ENCODE data around the gene TLE1.

Gene TLE1

GRCh38 chr9:81669866-81670265 lies 19.5 kb downstream of the TLE1 start:
- no peaks in the 10 kb centered on the region for H3K27me3 ChIP-seq (ENCODE audit: insufficient read depth, poor library complexity, severe bottlenecking)
- H3K4me3 ChIP-seq (replicated peaks; ENCODE audit: insufficient read depth, low read length): no peak overlapping the region
- no peak for TF ChIP-seq SPI1 (IDR thresholded peaks at IDR 0.05; ENCODE audit: borderline replicate concordance, low read depth)
- DNase-seq (ENCODE audit: low read depth in 1 of 2, low spot score in 1 of 2): no peak
- no peak overlapping the region for H3K27ac ChIP-seq (replicated peaks)

GRCh38 chr9:81669041-81669651 lies 20.2 kb downstream of the TLE1 start:
- H3K27ac ChIP-seq (replicated peaks): no peak overlapping the region

GRCh38 chr9:81666123-81666522 lies 23.2 kb downstream of the TLE1 start:
- Histone ChIP-seq H3K27ac (replicated peaks) (no peak overlapping the region), H3K4me3 (replicated peaks; ENCODE audit: insufficient read depth, low read length) (no peak overlapping the region), H3K27me3 (ENCODE audit: insufficient read depth, poor library complexity, severe bottlenecking) (no peaks in the 10 kb centered on the region)
- DNase-seq (ENCODE audit: low read depth in 1 of 2, low spot score in 1 of 2): no peak
- TF ChIP-seq SPI1 (IDR thresholded peaks at IDR 0.05; ENCODE audit: borderline replicate concordance, low read depth) (no peak), REST (IDR thresholded peaks at IDR 0.05; ENCODE audit: insufficient replicate concordance, low read depth) (no peak), CTCF (IDR thresholded peaks at IDR 0.05; ENCODE audit: insufficient read depth, low read length) (no peak), POLR2AphosphoS5 (IDR thresholded peaks at IDR 0.05; ENCODE audit: low read depth) (no peak), GABPA (IDR thresholded peaks at IDR 0.05; ENCODE audit: low read depth) (no peak)

More at GRCh38 chr9:81669041-81669651, 20.2 kb downstream of the TLE1 start:
- DNase-seq (ENCODE audit: low read depth in 1 of 2, low spot score in 1 of 2): no peak
- Histone ChIP-seq H3K27me3 (ENCODE audit: insufficient read depth, poor library complexity, severe bottlenecking) (no peaks in the 10 kb centered on the region), H3K4me3 (replicated peaks; ENCODE audit: insufficient read depth, low read length) (no peak overlapping the region)
- TF ChIP-seq SPI1 (IDR thresholded peaks at IDR 0.05; ENCODE audit: borderline replicate concordance, low read depth) (no peak), GABPA (IDR thresholded peaks at IDR 0.05; ENCODE audit: low read depth) (no peak), CTCF (IDR thresholded peaks at IDR 0.05; ENCODE audit: insufficient read depth, low read length) (no peak), REST (IDR thresholded peaks at IDR 0.05; ENCODE audit: insufficient replicate concordance, low read depth) (no peak), POLR2AphosphoS5 (IDR thresholded peaks at IDR 0.05; ENCODE audit: low read depth) (no peak)

GRCh38 chr9:81665322-81665871 lies 23.9 kb downstream of the TLE1 start:
- TF ChIP-seq CTCF (IDR thresholded peaks at IDR 0.05; ENCODE audit: insufficient read depth, low read length) (no peak), REST (IDR thresholded peaks at IDR 0.05; ENCODE audit: insufficient replicate concordance, low read depth) (no peak), POLR2AphosphoS5 (IDR thresholded peaks at IDR 0.05; ENCODE audit: low read depth) (no peak), GABPA (IDR thresholded peaks at IDR 0.05; ENCODE audit: low read depth) (no peak)
- Histone ChIP-seq H3K27ac (replicated peaks) (no peak overlapping the region), H3K4me3 (replicated peaks; ENCODE audit: insufficient read depth, low read length) (no peak overlapping the region), H3K27me3 (ENCODE audit: insufficient read depth, poor library complexity, severe bottlenecking) (no peaks in the 10 kb centered on the region)
- no peak for DNase-seq (ENCODE audit: low read depth in 1 of 2, low spot score in 1 of 2)
